ENCODE data around the gene NIFK.
"Not testable (repeated sequence)": the region's sequence is repeated elsewhere in the genome, so short reads cannot be mapped to it uniquely, and the experiment has no call there.

The NIFK gene

GRCh38 chr2:121731366-121731765 is 5.3 kb downstream of the NIFK start:
- DNase-seq: no peak

- DNase-seq: no peak
Measured at GRCh38 chr2:121727950-121728349, 8.7 kb downstream of the NIFK start.

- no peak for DNase-seq
Measured at GRCh38 chr2:121727332-121727731, 9.3 kb downstream of the NIFK start.

GRCh38 chr2:121723316-121723715 is 13.4 kb downstream of the NIFK start:
- no peak for DNase-seq

GRCh38 chr2:121722479-121722878 is 14.2 kb downstream of the NIFK start:
- DNase-seq: no peak

GRCh38 chr2:121721926-121722325 is 14.7 kb downstream of the NIFK start:
- no peak for DNase-seq

- no peak for DNase-seq
Measured at GRCh38 chr2:121717529-121717928, 19.1 kb downstream of the NIFK start.

- DNase-seq: no peak
Measured at GRCh38 chr2:121716126-121716525, 20.5 kb downstream of the NIFK start.

- DNase-seq: not testable (repeated sequence)
Measured at GRCh38 chr2:121711481-121711880, 25.2 kb downstream of the NIFK start.

GRCh38 chr2:121710470-121711170 is 26.1 kb downstream of the NIFK start:
- no peak for DNase-seq

- DNase-seq: no peak
Measured at GRCh38 chr2:121709776-121710469, 26.8 kb downstream of the NIFK start.

GRCh38 chr2:121707920-121708361 is 28.7 kb downstream of the NIFK start:
- no peak for DNase-seq

- DNase-seq: no peak
Measured at GRCh38 chr2:121707344-121707919, 29.2 kb downstream of the NIFK start.

- no peak for DNase-seq
Measured at GRCh38 chr2:121705958-121706357, 30.7 kb downstream of the NIFK start.

- no peak for DNase-seq
Measured at GRCh38 chr2:121705390-121705789, 31.3 kb downstream of the NIFK start.

- DNase-seq: not testable (repeated sequence)
Measured at GRCh38 chr2:121701761-121702160, 34.9 kb downstream of the NIFK start.

- DNase-seq: peak; percentile 83
Measured at GRCh38 chr2:121699421-121700333, 37.0 kb downstream of the NIFK start.

GRCh38 chr2:121698318-121698930 is 38.3 kb downstream of the NIFK start:
- no peak for DNase-seq

GRCh38 chr2:121697108-121697631 is 39.5 kb downstream of the NIFK start:
- no peak for DNase-seq

- DNase-seq: no peak
Measured at GRCh38 chr2:121696410-121696930, 40.2 kb downstream of the NIFK start.

GRCh38 chr2:121695171-121695451 is 41.6 kb downstream of the NIFK start:
- no peak for DNase-seq
